ENCODE measurements around the gene DDX6.
"Not testable (repeated sequence)": the region's sequence is repeated elsewhere in the genome, so short reads cannot be mapped to it uniquely, and the experiment has no call there.

DDX6 gene

DNA sequence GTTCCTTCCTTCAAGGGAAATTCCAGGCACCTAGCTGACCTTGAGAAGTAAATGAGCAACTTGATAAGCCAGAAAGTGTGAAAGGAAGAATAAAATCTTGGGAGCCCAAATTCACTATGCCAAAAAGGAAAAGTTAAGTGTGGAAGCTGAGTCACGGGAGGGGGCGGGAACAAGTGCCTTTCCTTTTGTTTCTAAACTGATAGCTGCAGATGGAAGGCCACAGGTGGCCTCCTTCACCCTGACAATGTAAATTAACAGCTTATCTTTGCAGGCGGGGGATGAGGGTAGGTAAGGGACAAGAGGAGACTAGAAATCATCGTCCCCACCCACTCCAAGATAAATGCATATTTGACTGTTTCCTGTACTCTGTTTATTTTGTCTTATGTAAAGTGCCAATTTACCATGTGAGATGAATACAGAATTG, 75.1 kb downstream of the DDX6 start:
- in situ Hi-C loops (cut with MboI; ENCODE audit: low sequenced_read_pairs, unreplicated experiment) = no loop called here
- TF ChIP-seq, protein P1, sequence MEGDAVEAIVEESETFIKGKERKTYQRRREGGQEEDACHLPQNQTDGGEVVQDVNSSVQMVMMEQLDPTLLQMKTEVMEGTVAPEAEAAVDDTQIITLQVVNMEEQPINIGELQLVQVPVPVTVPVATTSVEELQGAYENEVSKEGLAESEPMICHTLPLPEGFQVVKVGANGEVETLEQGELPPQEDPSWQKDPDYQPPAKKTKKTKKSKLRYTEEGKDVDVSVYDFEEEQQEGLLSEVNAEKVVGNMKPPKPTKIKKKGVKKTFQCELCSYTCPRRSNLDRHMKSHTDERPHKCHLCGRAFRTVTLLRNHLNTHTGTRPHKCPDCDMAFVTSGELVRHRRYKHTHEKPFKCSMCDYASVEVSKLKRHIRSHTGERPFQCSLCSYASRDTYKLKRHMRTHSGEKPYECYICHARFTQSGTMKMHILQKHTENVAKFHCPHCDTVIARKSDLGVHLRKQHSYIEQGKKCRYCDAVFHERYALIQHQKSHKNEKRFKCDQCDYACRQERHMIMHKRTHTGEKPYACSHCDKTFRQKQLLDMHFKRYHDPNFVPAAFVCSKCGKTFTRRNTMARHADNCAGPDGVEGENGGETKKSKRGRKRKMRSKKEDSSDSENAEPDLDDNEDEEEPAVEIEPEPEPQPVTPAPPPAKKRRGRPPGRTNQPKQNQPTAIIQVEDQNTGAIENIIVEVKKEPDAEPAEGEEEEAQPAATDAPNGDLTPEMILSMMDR (IDR thresholded peaks at IDR 0.05; ENCODE audit: borderline replicate concordance, control extremely low read depth, extremely low read depth, insufficient read depth, missing control alignments) = no peak
- DNase-seq (ENCODE audit: low spot score) = no peak

DNA sequence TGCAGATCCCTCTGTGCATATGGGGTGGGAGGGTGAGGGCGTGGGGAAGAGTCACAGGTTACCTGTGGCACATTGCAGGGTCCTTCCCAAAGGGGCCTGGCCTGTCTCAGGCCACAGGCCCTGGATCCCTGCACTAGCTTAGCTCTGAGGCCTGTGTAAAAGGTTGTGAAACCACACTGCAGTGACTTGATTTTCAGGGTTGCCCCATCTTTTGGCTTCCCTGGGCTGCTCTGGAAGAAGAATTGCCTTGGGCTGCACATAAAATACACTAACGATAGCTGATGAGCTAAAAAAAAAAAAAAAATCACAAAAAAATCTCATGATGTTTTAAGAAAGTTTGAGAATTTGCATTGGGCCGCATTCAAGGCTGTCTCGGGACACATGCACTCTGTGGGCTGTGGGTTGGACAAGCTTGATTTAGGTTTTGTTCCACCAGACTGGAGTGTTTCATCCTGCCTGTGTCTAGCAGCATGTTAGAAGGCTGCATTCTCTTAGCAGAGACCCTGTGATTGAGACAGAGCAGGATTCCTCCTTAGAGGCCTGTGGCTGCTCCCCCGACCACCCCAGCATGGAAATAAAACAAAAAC, 75.6 kb downstream of the DDX6 start:
- TF ChIP-seq, protein P1 (IDR thresholded peaks at IDR 0.05; ENCODE audit: borderline replicate concordance, control extremely low read depth, extremely low read depth, insufficient read depth, missing control alignments) = no peak
- in situ Hi-C loops (cut with MboI; ENCODE audit: low sequenced_read_pairs, unreplicated experiment) = no loop called here
- peak; percentile 42 for DNase-seq (ENCODE audit: low spot score)

DNA sequence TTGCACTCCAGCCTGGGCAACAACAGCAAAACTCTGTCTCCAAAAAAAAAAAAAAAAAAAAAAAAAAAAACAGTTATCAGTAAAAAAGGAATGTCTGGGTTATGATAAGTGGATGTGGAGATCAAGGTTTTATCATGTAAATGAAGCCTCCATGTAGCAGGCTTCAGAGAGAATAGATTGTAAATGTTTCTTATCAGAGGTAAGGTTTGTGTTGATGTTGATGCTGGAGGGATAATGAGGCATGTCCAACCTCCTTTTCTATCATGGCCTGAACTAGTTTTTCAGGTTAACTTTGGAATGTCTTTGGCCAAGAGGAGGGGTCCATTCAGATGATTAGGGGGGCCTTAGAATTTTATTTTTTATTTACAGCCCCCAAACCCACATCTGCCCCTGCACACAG, 76.1 kb downstream of the DDX6 start:
- in situ Hi-C loops (cut with MboI; ENCODE audit: low sequenced_read_pairs, unreplicated experiment) = no loop called here
- no peak for DNase-seq (ENCODE audit: low spot score)
- TF ChIP-seq, protein P1 (IDR thresholded peaks at IDR 0.05; ENCODE audit: borderline replicate concordance, control extremely low read depth, extremely low read depth, insufficient read depth, missing control alignments) = no peak

DNA sequence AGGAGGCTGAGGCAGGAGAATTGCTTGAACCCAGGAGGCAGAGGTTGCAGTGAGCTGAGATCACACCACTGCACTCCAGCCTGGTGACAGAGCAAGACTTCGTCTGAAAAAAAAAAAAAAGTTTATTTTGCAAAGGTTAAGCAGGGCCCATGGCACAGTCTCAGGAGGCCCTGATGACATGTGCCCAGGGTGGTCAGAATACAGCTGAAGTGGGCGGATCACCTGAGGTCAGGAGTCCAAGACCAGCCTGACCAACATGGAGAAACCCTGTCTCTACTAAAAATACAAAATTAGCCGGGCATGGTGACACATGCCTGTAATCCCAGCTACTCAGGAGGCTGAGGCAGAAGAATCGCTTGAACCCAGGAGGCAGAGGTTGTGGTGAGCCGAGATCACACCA, 76.5 kb downstream of the DDX6 start:
- DNase-seq (ENCODE audit: low spot score); in situ Hi-C loops (cut with MboI; ENCODE audit: low sequenced_read_pairs, unreplicated experiment): not testable (repeated sequence)

DNA sequence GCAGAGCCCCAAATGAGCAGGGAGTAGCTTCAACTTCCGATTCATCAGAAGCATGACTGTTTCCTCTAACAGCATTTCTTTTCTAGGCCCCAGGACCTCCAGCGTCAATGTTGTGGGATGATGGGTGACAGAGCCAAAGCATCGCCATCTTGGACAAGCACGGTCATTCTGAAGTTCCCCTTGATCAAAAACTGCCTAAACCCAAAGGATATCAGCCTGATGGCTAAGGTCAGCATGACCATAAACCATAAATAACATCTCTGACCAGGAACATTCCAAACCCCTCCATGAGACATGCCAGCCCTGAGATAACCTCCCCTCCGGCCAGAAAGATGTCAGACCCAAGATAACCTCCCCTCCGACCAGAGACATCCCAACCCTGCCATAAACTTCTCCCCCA, 82.7 kb downstream of the DDX6 start:
- DNase-seq (ENCODE audit: low spot score) = no peak
- in situ Hi-C loops (cut with MboI; ENCODE audit: low sequenced_read_pairs, unreplicated experiment) = no loop called here
- TF ChIP-seq, protein P1 (IDR thresholded peaks at IDR 0.05; ENCODE audit: borderline replicate concordance, control extremely low read depth, extremely low read depth, insufficient read depth, missing control alignments) = no peak

DNA sequence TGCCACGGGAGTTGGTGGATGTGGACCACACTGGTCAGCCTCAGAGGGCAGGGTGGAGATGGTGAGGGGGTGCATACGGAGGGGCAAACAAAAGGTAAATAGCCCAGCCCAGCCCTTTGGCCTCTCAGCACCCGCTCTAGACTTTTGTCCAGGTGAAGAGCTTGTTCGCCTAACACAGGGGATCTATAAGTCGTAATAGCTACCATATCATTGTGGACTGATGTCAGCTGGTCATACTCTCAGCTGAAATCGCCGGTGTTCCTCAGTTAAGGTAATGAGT, 84.5 kb downstream of the DDX6 start:
- TF ChIP-seq, protein P1 (IDR thresholded peaks at IDR 0.05; ENCODE audit: borderline replicate concordance, control extremely low read depth, extremely low read depth, insufficient read depth, missing control alignments) = no peak
- in situ Hi-C loops (cut with MboI; ENCODE audit: low sequenced_read_pairs, unreplicated experiment) = no loop called here
- DNase-seq (ENCODE audit: low spot score) = no peak

DNA sequence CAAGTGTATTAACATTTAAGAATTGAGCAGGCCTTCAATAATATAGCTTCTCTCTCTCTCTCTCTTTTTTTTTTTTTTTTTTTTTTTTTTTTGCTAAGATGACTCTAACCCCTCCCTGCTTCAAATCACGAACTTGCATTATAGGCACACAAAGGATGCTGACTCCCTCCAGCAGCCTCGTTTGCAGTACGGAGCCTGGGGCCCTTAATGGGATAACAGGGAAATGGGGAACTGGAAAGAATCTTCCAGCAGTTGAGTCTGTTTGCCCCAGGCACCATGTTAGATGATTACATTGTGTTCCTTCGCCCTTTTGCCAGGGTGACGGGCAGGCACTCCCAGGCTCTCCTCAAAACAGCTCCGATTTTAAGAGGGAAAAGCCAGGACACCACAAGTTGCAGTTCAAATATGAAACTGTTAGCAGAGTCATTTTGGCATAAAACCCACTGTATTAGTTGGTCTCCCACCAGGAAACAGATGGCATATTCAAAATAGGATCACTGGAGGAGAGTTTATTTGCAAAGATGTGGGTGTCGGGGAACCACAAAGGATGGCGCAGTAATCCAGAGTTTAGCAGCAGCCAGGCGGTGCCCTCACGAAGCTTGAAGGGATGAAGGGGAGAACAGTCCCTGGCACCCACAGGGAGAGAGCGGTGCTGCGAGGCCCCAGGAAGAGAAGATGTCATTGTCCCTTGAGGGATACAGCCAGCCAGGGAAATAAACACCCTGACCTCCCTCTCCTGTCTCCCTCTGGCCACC, 85.0 kb downstream of the DDX6 start:
- DNase-seq (ENCODE audit: low spot score) = no peak
- TF ChIP-seq, protein P1 (IDR thresholded peaks at IDR 0.05; ENCODE audit: borderline replicate concordance, control extremely low read depth, extremely low read depth, insufficient read depth, missing control alignments) = no peak
- in situ Hi-C loops (cut with MboI; ENCODE audit: low sequenced_read_pairs, unreplicated experiment) = no loop called here

Measured in GM13976 (cell line).